Omental fat pad (tissue), 4 donors: Measurements from ENCODE around the gene TTPAL. TPM values are rescaled to one million over a fixed set of nuclear protein-coding genes. Genes with fewer than 3 reads are reported as not detected.

ENCODE experiments used
- ATAC-seq: fragments of 150-250 bp; one replicate; pipeline ENCODE4 v1.9.1; 2016; ENCODE audit warnings: mild to moderate bottlenecking, moderate library complexity; ENCODE audit not compliant: low FRiP score
- DNase-seq: peaks from one replicate; pipeline ENCODE4 v3.0.0-alpha.2; 2019; ENCODE audit warnings: low spot score
- total RNA-seq, 4 donors: library from RNA; depleted of rRNA; stranded (reverse); fragments of >200 nt; gene quantifications; one replicate each; pipeline ENCODE4 v1.1.0, GENCODE V29; 2016
- TF ChIP-seq, protein P1 (sequence below), 3 donors: fragments of 450-650 bp; IDR thresholded peaks; one replicate each; pipeline ENCODE4 v1.5.1; 2016 to 2017; ENCODE audit warnings: antibody characterized with exemption in 3 of 3, mild to moderate bottlenecking in 3 of 3, moderate library complexity in 2 of 3

Gene TTPAL
- total RNA-seq, 4 donors from 2014 or later = 14.5 to 40.8 (median 23.6) TPM

DNA sequence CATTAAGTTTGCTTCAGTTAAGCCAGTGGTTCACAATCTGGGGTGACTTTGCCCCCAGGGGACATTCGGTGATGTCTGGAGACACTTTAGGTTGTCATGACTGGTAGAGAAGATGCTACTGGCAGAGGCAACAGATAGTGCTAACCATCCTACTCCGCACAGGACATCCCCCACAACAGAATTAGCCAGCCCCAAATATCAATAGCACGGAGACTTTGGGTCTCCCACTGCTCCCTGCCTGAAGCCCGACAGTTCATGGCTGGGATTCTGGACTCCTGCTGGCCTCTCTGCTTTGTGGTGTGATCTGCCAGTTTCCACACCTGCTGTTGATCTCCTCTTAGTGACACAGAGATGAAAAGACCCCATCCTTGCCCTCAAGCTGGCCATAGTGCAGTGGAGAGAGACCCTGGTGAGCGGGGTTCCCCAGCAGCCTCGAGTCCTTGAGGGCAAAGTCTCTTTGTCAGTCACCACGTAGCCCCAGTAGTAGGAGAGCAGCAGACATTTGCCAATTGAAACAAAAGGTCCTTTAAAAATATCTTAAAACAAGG lies 24.7 kb upstream of the TTPAL start:
- no peak for ATAC-seq
- TF ChIP-seq, protein P1, sequence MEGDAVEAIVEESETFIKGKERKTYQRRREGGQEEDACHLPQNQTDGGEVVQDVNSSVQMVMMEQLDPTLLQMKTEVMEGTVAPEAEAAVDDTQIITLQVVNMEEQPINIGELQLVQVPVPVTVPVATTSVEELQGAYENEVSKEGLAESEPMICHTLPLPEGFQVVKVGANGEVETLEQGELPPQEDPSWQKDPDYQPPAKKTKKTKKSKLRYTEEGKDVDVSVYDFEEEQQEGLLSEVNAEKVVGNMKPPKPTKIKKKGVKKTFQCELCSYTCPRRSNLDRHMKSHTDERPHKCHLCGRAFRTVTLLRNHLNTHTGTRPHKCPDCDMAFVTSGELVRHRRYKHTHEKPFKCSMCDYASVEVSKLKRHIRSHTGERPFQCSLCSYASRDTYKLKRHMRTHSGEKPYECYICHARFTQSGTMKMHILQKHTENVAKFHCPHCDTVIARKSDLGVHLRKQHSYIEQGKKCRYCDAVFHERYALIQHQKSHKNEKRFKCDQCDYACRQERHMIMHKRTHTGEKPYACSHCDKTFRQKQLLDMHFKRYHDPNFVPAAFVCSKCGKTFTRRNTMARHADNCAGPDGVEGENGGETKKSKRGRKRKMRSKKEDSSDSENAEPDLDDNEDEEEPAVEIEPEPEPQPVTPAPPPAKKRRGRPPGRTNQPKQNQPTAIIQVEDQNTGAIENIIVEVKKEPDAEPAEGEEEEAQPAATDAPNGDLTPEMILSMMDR (IDR thresholded peaks at IDR 0.05) = no peak

DNA sequence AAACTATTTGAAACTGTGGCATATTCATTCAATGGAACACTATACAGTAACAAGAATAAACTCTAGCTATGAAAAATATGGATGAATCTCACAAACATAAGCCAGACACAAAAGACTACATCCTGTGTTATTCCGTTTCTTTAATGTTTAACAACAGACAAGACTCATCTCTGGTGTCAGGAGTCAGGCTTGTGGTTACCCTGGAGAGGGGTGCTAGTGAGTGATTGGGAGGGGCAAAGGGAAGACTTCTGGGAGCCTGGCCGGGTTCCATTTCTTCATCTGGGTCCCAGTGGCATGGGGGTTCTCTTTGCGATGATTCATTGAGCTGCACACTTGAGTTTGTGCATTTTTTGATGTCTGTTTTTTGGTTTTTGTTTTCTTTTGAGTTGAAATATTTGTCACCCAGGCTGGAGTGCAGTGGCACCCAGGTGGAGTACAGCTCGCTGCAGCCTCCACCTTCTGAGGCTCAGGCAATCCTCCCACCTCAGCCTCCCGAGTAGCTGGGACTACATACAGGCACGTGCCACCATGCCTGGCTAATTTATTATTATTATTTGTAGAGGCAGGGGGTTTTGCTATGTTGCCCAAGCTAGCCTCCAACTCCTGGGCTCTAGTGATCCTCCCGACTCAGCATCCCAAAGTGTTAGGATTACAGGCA lies 21.2 kb upstream of the TTPAL start:
- TF ChIP-seq, protein P1 (IDR thresholded peaks at IDR 0.05) = no peak
- ATAC-seq (no peak), DNase-seq (no peak)

More for the DNA sequence above, 24.7 kb upstream of the TTPAL start:
- no peak for DNase-seq

DNA sequence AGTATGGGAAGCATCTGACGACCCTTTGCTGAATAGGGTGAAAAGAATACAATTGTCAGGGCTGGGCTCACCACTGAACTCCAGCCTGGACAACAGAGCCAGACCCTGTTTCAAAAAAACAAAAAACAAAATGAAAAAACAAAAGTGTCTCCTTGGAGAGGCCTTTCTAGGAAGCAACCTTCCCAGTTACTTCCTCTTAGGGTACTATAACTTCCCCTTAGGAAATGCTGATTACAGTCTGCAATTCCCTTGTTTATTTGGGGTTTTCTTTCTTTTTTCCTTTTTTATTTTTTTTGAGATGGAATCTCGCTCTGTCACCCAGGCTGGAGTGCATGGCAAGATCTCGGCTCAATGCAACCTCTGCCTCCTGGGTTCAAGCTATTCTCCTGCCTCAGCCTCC lies 20.5 kb upstream of the TTPAL start:
- DNase-seq (no peak), ATAC-seq (no peak)
- TF ChIP-seq, protein P1 (IDR thresholded peaks at IDR 0.05) = no peak

DNA sequence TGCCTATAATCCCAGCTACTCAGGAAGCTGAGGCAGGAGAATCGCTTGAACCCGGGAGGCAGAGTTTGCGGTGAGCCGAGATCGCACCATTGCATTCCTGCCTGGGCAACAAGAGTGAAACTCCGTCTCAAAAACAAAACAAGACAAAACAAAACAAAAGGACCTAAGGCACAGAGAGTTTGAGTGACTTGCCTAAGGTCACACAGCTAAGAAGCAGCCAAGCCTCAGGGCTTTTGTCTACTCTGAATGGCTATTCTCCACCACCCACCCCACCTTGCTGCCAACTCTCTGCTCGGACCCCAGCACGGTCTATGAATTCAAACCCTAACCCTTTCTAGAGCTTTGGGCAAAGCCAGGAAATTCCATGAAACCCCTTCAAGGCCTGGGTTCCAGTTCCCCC lies 19.1 kb upstream of the TTPAL start:
- ATAC-seq (no peak), DNase-seq (no peak)
- TF ChIP-seq, protein P1 (IDR thresholded peaks at IDR 0.05) = no peak

DNA sequence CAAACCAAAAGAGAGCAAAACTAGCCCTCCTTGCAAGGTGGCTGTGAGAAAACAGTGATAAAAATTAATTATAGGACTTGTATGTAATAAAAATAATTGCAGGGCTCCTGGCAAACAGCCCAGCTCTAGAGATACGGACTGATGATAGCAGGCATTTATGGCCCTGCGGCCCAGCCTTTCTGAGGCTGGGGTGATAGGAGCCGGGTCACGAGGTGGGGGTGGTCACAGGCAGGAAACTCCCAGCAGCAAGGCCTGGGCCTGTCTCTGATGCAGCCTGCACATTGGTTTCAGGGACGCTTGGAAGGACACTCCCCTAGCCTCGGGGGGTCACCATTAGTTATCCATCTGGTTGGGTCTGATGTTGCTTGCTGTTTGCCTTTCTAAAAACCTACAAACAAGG lies 18.7 kb upstream of the TTPAL start:
- DNase-seq (no peak), ATAC-seq (no peak)
- TF ChIP-seq, protein P1 (IDR thresholded peaks at IDR 0.05) = no peak

DNA sequence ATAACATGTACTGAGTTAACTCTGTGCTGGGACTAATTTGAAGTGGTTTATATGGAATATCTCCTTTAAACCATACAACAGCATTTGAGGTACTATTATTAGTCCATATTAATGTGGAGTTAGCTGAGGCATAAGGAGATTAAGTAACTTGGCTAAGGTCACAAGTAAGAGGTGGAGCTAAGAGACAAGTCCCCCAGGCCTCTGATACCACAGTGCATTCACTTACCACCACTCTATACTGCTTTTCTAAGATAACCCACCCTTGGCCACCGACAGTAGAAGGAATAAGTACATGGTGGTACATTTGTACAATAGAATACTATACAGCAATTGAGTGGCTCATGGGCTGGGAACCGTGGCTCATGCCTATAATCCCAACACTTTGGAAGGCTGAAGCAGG lies 16.4 kb upstream of the TTPAL start:
- no peak for DNase-seq
- ATAC-seq = no peak
- TF ChIP-seq, protein P1 (IDR thresholded peaks at IDR 0.05) = no peak

DNA sequence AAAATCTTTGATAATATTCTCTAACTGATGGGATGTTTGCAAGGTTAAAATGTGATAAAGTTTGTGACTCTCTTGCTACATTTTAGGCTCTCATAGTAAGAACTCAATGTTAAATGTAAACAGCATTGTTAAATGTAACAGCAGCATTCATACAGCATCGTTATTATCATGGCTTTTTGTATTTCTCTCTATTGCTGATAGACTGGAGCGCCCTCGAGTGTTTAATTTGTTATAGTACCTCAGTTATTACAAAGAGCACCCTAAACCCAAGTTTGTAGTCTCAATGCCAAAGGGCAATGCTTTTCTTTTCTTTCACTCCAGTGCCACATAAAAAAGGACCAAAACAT lies 14.9 kb upstream of the TTPAL start:
- DNase-seq = no peak
- TF ChIP-seq, protein P1 (IDR thresholded peaks at IDR 0.05) = no peak
- ATAC-seq = no peak
